ENCODE measurements around the gene CENPU. TPM values are rescaled to one million over a fixed set of nuclear protein-coding genes. Genes with fewer than 3 reads are reported as not detected.

The CENPU gene
- total and polyA plus RNA-seq, 2 of the 13 experiments (the other 11 are each of a cell fraction or from before 2014, with no cell fraction given), result 11.7 to 35.8 TPM

GRCh38 chr4:184729946-184730345 is 4.0 kb downstream of the CENPU start:
- Histone ChIP-seq H3K79me2 (ENCODE audit: insufficient read depth, low read length) (peaks cover 46% of the 10 kb centered on the region), H4K20me1 (ENCODE audit: insufficient read depth, low read length) (no peaks in the 10 kb centered on the region), H3K27ac (ENCODE audit: extremely low read length, insufficient read depth, low read length) (no peak overlapping the region), H3K4me2 (ENCODE audit: low read depth, low read length) (no peak overlapping the region), H3K4me1 (ENCODE audit: insufficient read depth, low read length) (peaks cover 58% of the 10 kb centered on the region), H3K9me3 (ENCODE audit: low read length) (no peaks in the 10 kb centered on the region), H3K27me3 (ENCODE audit: control insufficient read depth in 1 of 2, insufficient read depth in 2 of 2, low read length in 2 of 2) (no peaks in the 10 kb centered on the region), H3K9ac (ENCODE audit: insufficient read depth, low read depth, low read length) (no peak overlapping the region), H3K4me3 (replicated peaks in 1 of 3; ENCODE audit: insufficient read depth in 1 of 3, low read depth in 2 of 3, low read length in 3 of 3) (no peak overlapping the region), H2AFZ (ENCODE audit: low read length) (no peak overlapping the region), H3K36me3 (replicated peaks in 1 of 2; ENCODE audit: control insufficient read depth in 1 of 2, insufficient read depth in 2 of 2, low read length in 2 of 2) (peaks cover 2 to 25% of the 10 kb centered on the region in 2 experiments)
- intact Hi-C loops (cut with micrococcal nuclease; ENCODE audit: unreplicated experiment) (loop anchor here (10.0 kb wide), 1 partner anchor 465 kb away; no protein-coding TSS in a partner anchor), in situ Hi-C loops (cut with HindIII; ENCODE audit: extremely low pct_ligation_motif_present, low pct_unique_long_range_greater_than_20kb) (no loop called here)
- CTCF ChIA-PET (ENCODE audit: low intra/inter-chr PET ratio, low total read pairs), result no interaction called here
- WGBS (ENCODE audit: low lambda C conversion rate), result 73% methylated on average over 5 of the region's 5 CpGs
- FAIRE-seq (no peak), ATAC-seq (no peak), DNase-seq (ENCODE audit: low spot score) (no peak)
- POLR2A ChIA-PET, result no interaction called here
- BruUV-seq (replicated peaks), result no TSS peak
- TF ChIP-seq FOXJ3 (CRISPR knock-in tag; IDR thresholded peaks at IDR 0.05; ENCODE audit: borderline replicate concordance) (no peak), ZNF737 (CRISPR knock-in tag; IDR thresholded peaks at IDR 0.05; ENCODE audit: borderline replicate concordance) (no peak), ZGPAT (CRISPR knock-in tag; IDR thresholded peaks at IDR 0.05) (no peak), ZNF574 (CRISPR knock-in tag; IDR thresholded peaks at IDR 0.05) (no peak), AHDC1 (CRISPR knock-in tag; IDR thresholded peaks at IDR 0.05; ENCODE audit: borderline replicate concordance) (no peak), MTERF4 (CRISPR knock-in tag; IDR thresholded peaks at IDR 0.05) (no peak), ZNF256 (CRISPR knock-in tag; conservative IDR thresholded peaks at IDR 0.05) (no peak), NCOA2 (CRISPR knock-in tag; IDR thresholded peaks at IDR 0.05) (no peak), ZNF264 (CRISPR knock-in tag; IDR thresholded peaks at IDR 0.05) (no peak), ZNF572 (CRISPR knock-in tag; IDR thresholded peaks at IDR 0.05) (no peak), ZNF891 (CRISPR knock-in tag; IDR thresholded peaks at IDR 0.05) (no peak), ZBTB26 (CRISPR knock-in tag; IDR thresholded peaks at IDR 0.05; ENCODE audit: borderline replicate concordance) (no peak)
